CD1c-positive myeloid dendritic cell (primary cell): Measurements from ENCODE around the gene MRRF.

Experiments
- DNase-seq: peaks from one replicate; pipeline ENCODE4 v3.0.0-alpha.2; 2016; ENCODE audit errors: extremely low spot score

The MRRF gene

GRCh38 chr9:122380293-122380692 is 115.6 kb downstream of the MRRF start:
- no peak for DNase-seq
